Calu3 (cell line): ENCODE measurements around the gene SMCHD1. TPM values are rescaled to one million over a fixed set of nuclear protein-coding genes. Genes with fewer than 3 reads are reported as not detected.

Experiments
- BruUV-seq: library from RNA; stranded (reverse); fragments of 400-500 nt; replicated peaks from 2 replicates; lab custom pipeline; 2021; lab: Mats Ljungman, UMichigan
- CTCF ChIA-PET: fragments of 300-600 bp; sonication (Branson Sonifier 250); formaldehyde crosslinking; loops from one replicate; lab custom pipeline; 2022; ENCODE audit warnings: antibody characterized with exemption; lab: Charles Lee
- DNase-seq: peaks from one replicate; pipeline ENCODE4 v3.0.0; 2022
- H3K27ac Mint-ChIP-seq: one replicate; pipeline ENCODE4 v1.8.0; 2022; ENCODE audit warnings: mixed read lengths; ENCODE audit not compliant: unreplicated experiment
- H3K27me3 Mint-ChIP-seq: one replicate; pipeline ENCODE4 v1.8.0; 2022; ENCODE audit warnings: mixed read lengths; ENCODE audit not compliant: unreplicated experiment
- H3K36me3 Mint-ChIP-seq: one replicate; pipeline ENCODE4 v1.8.0; 2022; ENCODE audit warnings: mild to moderate bottlenecking, moderate library complexity, mixed read lengths; ENCODE audit not compliant: insufficient read depth, unreplicated experiment
- H3K4me1 Mint-ChIP-seq: one replicate; pipeline ENCODE4 v1.8.0; 2022; ENCODE audit warnings: mild to moderate bottlenecking, low read depth, mixed read lengths; ENCODE audit not compliant: unreplicated experiment
- H3K4me3 Mint-ChIP-seq: one replicate; pipeline ENCODE4 v1.8.0; 2022; ENCODE audit warnings: mild to moderate bottlenecking, low read depth, moderate library complexity, mixed read lengths; ENCODE audit not compliant: unreplicated experiment
- H3K9me3 Mint-ChIP-seq: one replicate; pipeline ENCODE4 v1.8.0; 2022; ENCODE audit warnings: low read depth, mixed read lengths; ENCODE audit not compliant: unreplicated experiment
- intact Hi-C: fragments of 100-400 bp; cut with micrococcal nuclease; formaldehyde crosslinking; loops from one replicate; pipeline ENCODE4 v1.10.0; 2022; ENCODE audit not compliant: unreplicated experiment
- total RNA-seq: library from RNA; stranded (reverse); gene quantifications from 2 replicates; pipeline ENCODE4 v1.2.3, GENCODE V29; 2022
- TF ChIP-seq, protein P1 (sequence below): fragments of 200-600 bp; IDR thresholded peaks from one replicate; pipeline ENCODE4 v1.8.0; 2022; ENCODE audit warnings: antibody characterized with exemption; ENCODE audit not compliant: unreplicated experiment

SMCHD1 gene
- total RNA-seq, 1 experiment from 2014 or later: 68.3 TPM

DNA sequence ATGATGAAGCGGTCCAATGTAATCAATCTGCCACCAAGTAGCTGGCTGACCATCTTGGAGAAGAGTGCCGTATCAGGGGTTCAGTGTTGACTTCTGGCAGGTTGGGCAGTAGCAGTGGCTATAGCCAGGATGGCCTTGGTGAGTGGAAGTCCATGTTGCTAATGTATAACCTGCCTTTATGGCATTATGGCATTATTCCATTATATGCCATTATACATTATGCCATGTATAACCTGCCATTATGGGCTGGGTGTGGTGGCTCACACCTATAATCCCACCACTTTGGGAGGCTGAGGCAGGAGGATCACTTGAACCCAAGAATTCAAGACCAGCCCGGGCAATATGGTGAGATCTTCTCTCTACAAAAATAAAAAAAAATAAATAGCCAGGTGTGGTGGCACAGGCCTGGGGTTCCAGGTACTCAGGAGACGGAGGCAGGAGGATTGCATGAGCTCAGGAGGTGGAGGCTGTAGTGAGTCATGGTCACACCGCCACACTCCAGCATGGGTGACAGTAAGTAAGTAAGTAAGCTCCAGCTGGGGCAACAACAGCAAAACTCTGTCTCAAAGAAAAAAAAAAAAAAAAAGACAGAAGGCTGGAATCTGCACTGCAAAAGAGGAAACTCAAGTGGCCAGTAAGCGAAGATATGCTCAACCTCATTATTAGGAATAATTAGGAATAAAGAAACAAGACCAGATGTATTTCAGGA is 166.8 kb downstream of the SMCHD1 start:
- Mint-ChIP-seq H3K9me3 (no peaks in the 10 kb centered on the region), H3K4me1 (no peaks in the 10 kb centered on the region), H3K27me3 (no peaks in the 10 kb centered on the region), H3K4me3 (no peak overlapping the region), H3K27ac (no peak overlapping the region), H3K36me3 (no peaks in the 10 kb centered on the region)
- intact Hi-C loops: no loop called here
- CTCF ChIA-PET: no interaction called here
- BruUV-seq: no TSS peak
- DNase-seq: no peak
- TF ChIP-seq, protein P1, sequence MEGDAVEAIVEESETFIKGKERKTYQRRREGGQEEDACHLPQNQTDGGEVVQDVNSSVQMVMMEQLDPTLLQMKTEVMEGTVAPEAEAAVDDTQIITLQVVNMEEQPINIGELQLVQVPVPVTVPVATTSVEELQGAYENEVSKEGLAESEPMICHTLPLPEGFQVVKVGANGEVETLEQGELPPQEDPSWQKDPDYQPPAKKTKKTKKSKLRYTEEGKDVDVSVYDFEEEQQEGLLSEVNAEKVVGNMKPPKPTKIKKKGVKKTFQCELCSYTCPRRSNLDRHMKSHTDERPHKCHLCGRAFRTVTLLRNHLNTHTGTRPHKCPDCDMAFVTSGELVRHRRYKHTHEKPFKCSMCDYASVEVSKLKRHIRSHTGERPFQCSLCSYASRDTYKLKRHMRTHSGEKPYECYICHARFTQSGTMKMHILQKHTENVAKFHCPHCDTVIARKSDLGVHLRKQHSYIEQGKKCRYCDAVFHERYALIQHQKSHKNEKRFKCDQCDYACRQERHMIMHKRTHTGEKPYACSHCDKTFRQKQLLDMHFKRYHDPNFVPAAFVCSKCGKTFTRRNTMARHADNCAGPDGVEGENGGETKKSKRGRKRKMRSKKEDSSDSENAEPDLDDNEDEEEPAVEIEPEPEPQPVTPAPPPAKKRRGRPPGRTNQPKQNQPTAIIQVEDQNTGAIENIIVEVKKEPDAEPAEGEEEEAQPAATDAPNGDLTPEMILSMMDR: no peak

DNA sequence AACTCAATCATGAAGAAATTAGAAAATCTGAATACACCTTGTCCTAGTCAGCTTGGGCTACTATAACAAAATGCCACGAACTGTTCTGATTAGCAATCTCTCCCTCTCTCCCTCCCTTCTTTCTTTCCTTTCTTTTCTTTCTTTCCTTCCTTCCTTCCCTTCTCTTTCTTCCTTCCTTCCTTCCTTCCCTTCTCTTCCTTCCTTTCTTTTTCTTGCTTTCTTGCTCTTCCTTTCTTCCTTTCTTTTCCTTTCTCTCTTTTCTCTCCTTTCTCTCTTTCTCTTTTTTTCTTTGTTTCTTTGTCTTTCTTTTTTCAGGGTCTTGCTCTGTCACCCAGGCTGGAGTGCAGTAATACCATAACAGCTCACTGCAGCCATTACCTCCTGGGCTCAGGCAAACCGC is 167.7 kb downstream of the SMCHD1 start:
- Mint-ChIP-seq H3K4me1 (no peaks in the 10 kb centered on the region), H3K9me3 (no peaks in the 10 kb centered on the region), H3K4me3 (no peak overlapping the region), H3K36me3 (no peaks in the 10 kb centered on the region), H3K27ac (no peak overlapping the region), H3K27me3 (no peaks in the 10 kb centered on the region)
- no peak for DNase-seq
- no TSS peak for BruUV-seq
- intact Hi-C loops: no loop called here
- TF ChIP-seq, protein P1: no peak
- CTCF ChIA-PET: no interaction called here

DNA sequence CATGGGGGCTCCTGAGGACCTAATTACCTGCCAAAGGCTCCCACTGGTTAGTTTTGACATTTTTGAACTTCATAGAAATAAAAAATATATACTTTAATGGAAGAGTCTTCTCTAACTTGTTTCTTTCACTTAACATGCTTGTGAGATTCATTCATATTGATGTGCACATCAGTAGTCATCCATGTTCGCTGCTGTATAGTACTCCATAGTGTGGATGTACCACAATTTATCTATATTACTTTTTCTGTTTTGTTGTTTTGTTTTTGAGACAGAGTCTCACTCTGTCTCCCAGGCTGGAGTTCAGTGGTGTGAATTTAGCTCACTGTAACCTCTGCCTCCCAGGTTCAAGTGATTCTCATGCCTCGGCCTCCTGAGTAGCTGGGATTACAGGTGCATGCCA is 168.4 kb downstream of the SMCHD1 start:
- no peak for DNase-seq
- BruUV-seq: no TSS peak
- no peak overlapping the region for H3K4me3 Mint-ChIP-seq
- TF ChIP-seq, protein P1: no peak
- H3K9me3 Mint-ChIP-seq: no peaks in the 10 kb centered on the region
- no peaks in the 10 kb centered on the region for H3K27me3 Mint-ChIP-seq
- no peaks in the 10 kb centered on the region for H3K4me1 Mint-ChIP-seq
- H3K36me3 Mint-ChIP-seq: no peaks in the 10 kb centered on the region
- intact Hi-C loops: no loop called here
- CTCF ChIA-PET: no interaction called here
- no peak overlapping the region for H3K27ac Mint-ChIP-seq

DNA sequence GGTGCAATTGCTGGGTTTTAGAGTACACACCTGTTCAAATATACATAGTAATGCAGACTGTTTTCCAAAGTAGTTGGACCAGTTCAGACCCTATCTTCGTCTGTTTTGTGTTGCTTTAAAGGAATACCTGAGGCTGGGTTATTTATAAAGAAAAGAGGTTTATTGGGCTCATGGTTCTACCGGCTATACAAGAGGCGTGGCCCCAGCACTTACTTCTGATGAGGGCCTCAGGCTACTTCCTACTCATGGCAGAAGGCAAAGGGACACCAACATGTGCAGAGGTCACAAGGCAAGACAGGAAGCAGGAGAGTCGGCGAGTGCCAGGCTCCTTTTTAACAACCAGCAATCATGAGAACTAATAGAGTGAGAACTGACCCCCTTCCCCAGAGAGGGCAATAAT is 169.3 kb downstream of the SMCHD1 start:
- BruUV-seq: no TSS peak
- H3K9me3 Mint-ChIP-seq: no peaks in the 10 kb centered on the region
- no peak overlapping the region for H3K4me3 Mint-ChIP-seq
- H3K27me3 Mint-ChIP-seq: peaks cover 1% of the 10 kb centered on the region
- CTCF ChIA-PET: no interaction called here
- no peaks in the 10 kb centered on the region for H3K4me1 Mint-ChIP-seq
- no peak for DNase-seq
- no peaks in the 10 kb centered on the region for H3K36me3 Mint-ChIP-seq
- no peak overlapping the region for H3K27ac Mint-ChIP-seq
- TF ChIP-seq, protein P1: no peak
- intact Hi-C loops: no loop called here
